Gastrocnemius medialis (tissue), 4 donors: ENCODE results near the gene IL17RA.

ENCODE experiments used
- CTCF ChIP-seq, 5 experiments: fragments of 450-650 bp in 3 of 5; fragments of 200-600 bp in 2 of 5; sonication (generic) in 2 of 5; IDR thresholded peaks in 4 of 5; conservative IDR thresholded peaks in 1 of 5; 1 replicate in 4 of 5; 2 replicates in 1 of 5; pipeline ENCODE4 v1.5.1; 2016 to 2019; ENCODE audit warnings: antibody characterized with exemption in 5 of 5, mild to moderate bottlenecking in 3 of 5, moderate library complexity in 3 of 5
- POLR2A ChIP-seq, 2 donors: fragments of 450-650 bp; IDR thresholded peaks; one replicate each; pipeline ENCODE4 v1.6.1; 2017; ENCODE audit warnings: antibody characterized with exemption in 2 of 2, mild to moderate bottlenecking in 2 of 2, moderate library complexity in 2 of 2

- TF ChIP-seq CTCF (IDR thresholded peaks at IDR 0.05 in 4 of 5, conservative IDR thresholded peaks at IDR 0.05 in 1 of 5) = no peak
- no peak for TF ChIP-seq POLR2A (IDR thresholded peaks at IDR 0.05)
These were observed 19.4 kb upstream of the IL17RA start for GRCh38 chr22:17065433-17065832.
